SHP77 (cell line): ENCODE measurements around the gene GRIA1.
"Not testable (repeated sequence)": the region's sequence is repeated elsewhere in the genome, so short reads cannot be mapped to it uniquely, and the experiment has no call there.

Experiments used
- DNase-seq, 2 experiments: peaks; one replicate each; lab custom pipeline; 2025; lab: John Stamatoyannopoulos, UW

GRIA1 gene

DNA sequence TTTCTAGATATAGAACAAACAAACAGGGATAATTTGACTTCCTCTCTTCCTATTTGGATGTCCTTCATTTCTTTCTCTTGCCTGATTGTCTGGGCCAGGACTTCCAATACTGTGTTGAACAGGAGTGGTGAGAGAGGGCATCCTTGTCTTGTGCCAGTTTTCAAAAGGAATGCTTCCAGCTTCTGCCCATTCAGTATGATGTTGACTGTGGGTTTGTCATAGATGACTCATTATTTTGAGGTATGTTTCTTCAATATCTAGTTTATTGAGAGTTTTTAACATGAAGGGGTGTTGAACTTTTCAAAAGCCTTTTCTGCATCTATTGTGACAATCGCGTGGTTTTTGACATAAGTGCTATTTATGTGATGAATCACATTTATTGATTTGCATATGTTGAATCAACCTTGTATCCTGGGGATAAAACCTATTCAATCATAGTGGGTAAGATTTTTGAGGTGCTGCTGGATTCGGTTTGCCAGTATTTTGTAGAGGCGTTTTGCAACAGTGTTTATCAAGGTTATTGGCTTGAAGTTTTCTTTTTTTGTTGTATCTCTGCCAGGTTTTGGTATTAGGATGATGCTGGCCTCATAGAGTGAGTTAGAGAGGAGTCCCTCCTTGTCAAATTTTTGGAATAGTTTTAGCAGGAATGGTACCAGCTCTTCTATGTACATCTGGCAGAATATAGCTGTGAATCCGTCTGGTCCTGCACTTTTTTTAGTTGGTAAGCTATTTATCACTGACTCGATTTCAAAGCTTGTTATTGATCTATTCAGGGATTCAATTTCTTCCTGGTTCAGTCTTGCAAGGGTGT, 359.0 kb downstream of the GRIA1 start:
- DNase-seq: not testable (repeated sequence)

DNA sequence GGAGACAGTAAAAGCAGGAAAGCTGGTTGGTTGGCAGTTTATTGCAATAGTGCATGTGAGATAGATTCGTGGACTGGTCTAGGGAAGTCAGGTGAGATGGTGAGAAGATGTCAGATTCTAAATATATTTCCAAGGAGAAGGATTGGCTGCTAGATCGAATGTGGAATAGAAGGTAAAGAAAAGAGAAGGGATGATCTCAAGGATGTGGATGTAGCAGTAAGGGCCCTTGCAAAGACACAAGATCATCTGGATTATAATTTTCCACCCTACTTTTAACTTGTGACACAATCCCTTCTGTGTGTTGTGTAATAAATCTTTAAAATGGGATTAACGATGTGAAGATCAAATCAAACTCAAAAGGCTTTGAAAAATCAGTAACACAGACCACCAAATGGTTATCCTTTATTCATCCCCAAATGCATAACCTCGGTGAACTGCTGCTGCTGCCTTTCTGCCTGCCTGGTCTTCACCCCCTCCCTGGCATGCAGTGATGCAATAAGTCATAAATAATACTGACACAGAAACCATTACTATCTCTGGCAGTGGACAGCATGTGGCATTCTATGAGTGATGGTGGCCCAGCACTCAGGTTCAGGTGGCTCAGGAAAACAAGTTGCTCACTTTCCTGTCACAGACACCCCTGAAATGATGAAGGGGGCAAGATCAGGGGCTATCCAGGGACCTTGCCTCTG, 369.9 kb downstream of the GRIA1 start:
- no peak for DNase-seq

DNA sequence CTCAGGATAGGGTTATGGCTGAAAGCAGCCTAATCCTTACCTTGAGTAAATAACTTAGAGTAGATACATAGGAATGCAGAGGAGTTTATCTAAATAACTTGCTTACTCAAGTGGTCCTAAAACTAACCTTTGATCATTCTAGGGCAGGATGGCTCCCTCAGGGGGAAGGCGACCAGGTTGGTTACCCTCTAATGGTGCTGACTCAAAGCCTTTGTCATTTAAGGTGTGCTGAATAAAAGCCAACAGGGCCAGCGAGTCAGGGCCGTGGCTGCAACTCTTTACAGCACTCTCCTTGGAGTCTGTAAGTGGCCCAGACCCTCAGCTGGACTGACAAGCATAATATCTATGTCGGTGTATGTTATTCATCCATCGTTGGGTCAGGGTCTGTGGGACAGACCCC, 372.4 kb downstream of the GRIA1 start:
- DNase-seq: not testable (repeated sequence)
